Measurements from ENCODE around the gene SLC35F3. TPM values are rescaled to one million over a fixed set of nuclear protein-coding genes. Genes with fewer than 3 reads are reported as not detected.

The SLC35F3 gene
- total RNA-seq, 1 donor from 2014 or later, result 0.57 TPM

- no peaks in the 10 kb centered on the region for H3K79me2 ChIP-seq (ENCODE audit: insufficient read depth, low read length)
- Mint-ChIP-seq H3K27me3 (ENCODE audit: low read depth, unreplicated experiment) (peaks cover 5% of the 10 kb centered on the region), H3K9me3 (ENCODE audit: unreplicated experiment) (peaks cover 8% of the 10 kb centered on the region), H3K4me1 (ENCODE audit: low read depth, unreplicated experiment) (peaks cover 6% of the 10 kb centered on the region), H3K36me3 (ENCODE audit: low read depth, unreplicated experiment) (no peaks in the 10 kb centered on the region), H3K4me3 (ENCODE audit: unreplicated experiment) (no peak overlapping the region), H3K27ac (ENCODE audit: unreplicated experiment) (no peak overlapping the region)
- no peak overlapping the region for H3K9ac ChIP-seq (ENCODE audit: low read length)
- H4K20me1 ChIP-seq (ENCODE audit: insufficient read depth, low read length), result no peaks in the 10 kb centered on the region
- no peak for TF ChIP-seq EZH2 (IDR thresholded peaks at IDR 0.05; ENCODE audit: insufficient read depth, low read length)
- TF ChIP-seq CTCF (IDR thresholded peaks at IDR 0.05; ENCODE audit: insufficient read depth, low read depth, low read length), result no peak
- no peaks in the 10 kb centered on the region for H3K9me3 ChIP-seq (ENCODE audit: insufficient read depth, low read depth, low read length)
- H3K27ac ChIP-seq (ENCODE audit: low read depth, low read length), result no peak overlapping the region
- H2AFZ ChIP-seq (ENCODE audit: low read depth, low read length), result no peak overlapping the region
- no peak for FAIRE-seq
- peak overlapping the region; percentile 37 for H3K4me2 ChIP-seq (ENCODE audit: low read length)
- no peak for DNase-seq (ENCODE audit: low read depth)
- H3K27me3 ChIP-seq (ENCODE audit: insufficient read depth, low read length), result no peaks in the 10 kb centered on the region
- H3K4me3 ChIP-seq (ENCODE audit: insufficient read depth, low read depth, low read length), result no peak overlapping the region
- peaks cover 13% of the 10 kb centered on the region for H3K4me1 ChIP-seq (ENCODE audit: insufficient read depth, low read length)
- no peaks in the 10 kb centered on the region for H3K36me3 ChIP-seq (ENCODE audit: insufficient read depth, low read length)
Measured at GRCh38 chr1:234185438-234185837, 281.0 kb downstream of the SLC35F3 start.

- Histone ChIP-seq H3K36me3 (ENCODE audit: insufficient read depth, low read length) (no peaks in the 10 kb centered on the region), H3K4me3 (ENCODE audit: insufficient read depth, low read depth, low read length) (no peak overlapping the region), H3K4me2 (ENCODE audit: low read length) (peak overlapping the region; percentile 37), H2AFZ (ENCODE audit: low read depth, low read length) (no peak overlapping the region), H3K9me3 (ENCODE audit: insufficient read depth, low read depth, low read length) (no peaks in the 10 kb centered on the region), H3K27ac (ENCODE audit: low read depth, low read length) (no peak overlapping the region), H3K27me3 (ENCODE audit: insufficient read depth, low read length) (no peaks in the 10 kb centered on the region), H3K9ac (ENCODE audit: low read length) (no peak overlapping the region), H3K4me1 (ENCODE audit: insufficient read depth, low read length) (peaks cover 13% of the 10 kb centered on the region), H4K20me1 (ENCODE audit: insufficient read depth, low read length) (no peaks in the 10 kb centered on the region), H3K79me2 (ENCODE audit: insufficient read depth, low read length) (no peaks in the 10 kb centered on the region)
- Mint-ChIP-seq H3K27ac (ENCODE audit: unreplicated experiment) (no peak overlapping the region), H3K4me1 (ENCODE audit: low read depth, unreplicated experiment) (peaks cover 6% of the 10 kb centered on the region), H3K36me3 (ENCODE audit: low read depth, unreplicated experiment) (no peaks in the 10 kb centered on the region), H3K27me3 (ENCODE audit: low read depth, unreplicated experiment) (peaks cover 5% of the 10 kb centered on the region), H3K4me3 (ENCODE audit: unreplicated experiment) (no peak overlapping the region), H3K9me3 (ENCODE audit: unreplicated experiment) (peaks cover 11% of the 10 kb centered on the region)
- FAIRE-seq, result no peak
- no peak for TF ChIP-seq EZH2 (IDR thresholded peaks at IDR 0.05; ENCODE audit: insufficient read depth, low read length)
- no peak for TF ChIP-seq CTCF (IDR thresholded peaks at IDR 0.05; ENCODE audit: insufficient read depth, low read depth, low read length)
- DNase-seq (ENCODE audit: low read depth), result peak; percentile 97
Measured at GRCh38 chr1:234186037-234186688, 281.7 kb downstream of the SLC35F3 start.

GRCh38 chr1:234188454-234188792 is 283.9 kb downstream of the SLC35F3 start:
- Mint-ChIP-seq H3K9me3 (ENCODE audit: unreplicated experiment) (peaks cover 13% of the 10 kb centered on the region), H3K27ac (ENCODE audit: unreplicated experiment) (no peak overlapping the region), H3K4me1 (ENCODE audit: low read depth, unreplicated experiment) (peaks cover 6% of the 10 kb centered on the region), H3K27me3 (ENCODE audit: low read depth, unreplicated experiment) (peaks cover 7% of the 10 kb centered on the region), H3K36me3 (ENCODE audit: low read depth, unreplicated experiment) (no peaks in the 10 kb centered on the region), H3K4me3 (ENCODE audit: unreplicated experiment) (no peak overlapping the region)
- FAIRE-seq (no peak), DNase-seq (ENCODE audit: low read depth) (no peak)
- no peak overlapping the region for H3K9ac ChIP-seq (ENCODE audit: low read length)
- no peaks in the 10 kb centered on the region for H4K20me1 ChIP-seq (ENCODE audit: insufficient read depth, low read length)
- no peak overlapping the region for H3K4me2 ChIP-seq (ENCODE audit: low read length)
- no peak overlapping the region for H2AFZ ChIP-seq (ENCODE audit: low read depth, low read length)
- H3K36me3 ChIP-seq (ENCODE audit: insufficient read depth, low read length), result no peaks in the 10 kb centered on the region
- H3K27ac ChIP-seq (ENCODE audit: low read depth, low read length), result no peak overlapping the region
- no peaks in the 10 kb centered on the region for H3K9me3 ChIP-seq (ENCODE audit: insufficient read depth, low read depth, low read length)
- H3K4me3 ChIP-seq (ENCODE audit: insufficient read depth, low read depth, low read length), result no peak overlapping the region
- no peak for TF ChIP-seq CTCF (IDR thresholded peaks at IDR 0.05; ENCODE audit: insufficient read depth, low read depth, low read length)
- no peak for TF ChIP-seq EZH2 (IDR thresholded peaks at IDR 0.05; ENCODE audit: insufficient read depth, low read length)
- no peaks in the 10 kb centered on the region for H3K27me3 ChIP-seq (ENCODE audit: insufficient read depth, low read length)
- H3K79me2 ChIP-seq (ENCODE audit: insufficient read depth, low read length), result no peaks in the 10 kb centered on the region
- peaks cover 13% of the 10 kb centered on the region for H3K4me1 ChIP-seq (ENCODE audit: insufficient read depth, low read length)

All from astrocyte (in vitro differentiated cells and primary cell).